22Rv1 (cell line): ENCODE measurements around the gene CA12.

ENCODE experiments used
- CTCF ChIP-seq: fragments of 450-650 bp; IDR thresholded peaks from 2 replicates; pipeline ENCODE4 v1.5.1; 2017; ENCODE audit warnings: mild to moderate bottlenecking
- ZFX ChIP-seq: fragments of 450-650 bp; IDR thresholded peaks from 2 replicates; pipeline ENCODE4 v1.6.1; 2017; ENCODE audit warnings: antibody characterized with exemption, borderline replicate concordance

- TF ChIP-seq CTCF: no peak
- no peak for TF ChIP-seq ZFX
Observed at GRCh38 chr15:63388511-63388910, 6.9 kb upstream of the CA12 start.
